ENCODE data around the gene YOD1. TPM values are rescaled to one million over a fixed set of nuclear protein-coding genes. Genes with fewer than 3 reads are reported as not detected.

The YOD1 gene
- polyA plus RNA-seq, 1 donor, result 4.2 TPM

- no peak for DNase-seq
These were observed 44.1 kb downstream of the YOD1 start for GRCh38 chr1:207006914-207007313.

DNA sequence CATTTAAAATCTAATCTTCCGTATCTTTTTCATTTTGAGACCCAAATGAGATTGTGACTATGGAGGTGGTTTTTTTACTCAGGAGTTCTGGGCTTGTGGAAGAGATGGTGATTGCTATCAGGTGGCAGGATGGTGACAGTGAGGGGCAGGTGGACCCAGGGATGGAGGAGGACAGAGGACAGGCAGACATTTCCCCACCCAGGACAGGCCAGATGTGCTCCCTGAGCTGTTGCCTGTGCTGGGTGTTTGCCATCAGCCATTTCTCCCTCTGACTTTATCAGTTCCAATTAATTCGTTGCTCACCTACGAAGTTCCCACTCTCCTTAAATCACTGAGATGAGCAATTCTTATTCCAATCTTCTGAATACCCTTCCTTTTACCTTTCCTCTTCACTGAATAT, 44.9 kb downstream of the YOD1 start:
- DNase-seq, result no peak

DNA sequence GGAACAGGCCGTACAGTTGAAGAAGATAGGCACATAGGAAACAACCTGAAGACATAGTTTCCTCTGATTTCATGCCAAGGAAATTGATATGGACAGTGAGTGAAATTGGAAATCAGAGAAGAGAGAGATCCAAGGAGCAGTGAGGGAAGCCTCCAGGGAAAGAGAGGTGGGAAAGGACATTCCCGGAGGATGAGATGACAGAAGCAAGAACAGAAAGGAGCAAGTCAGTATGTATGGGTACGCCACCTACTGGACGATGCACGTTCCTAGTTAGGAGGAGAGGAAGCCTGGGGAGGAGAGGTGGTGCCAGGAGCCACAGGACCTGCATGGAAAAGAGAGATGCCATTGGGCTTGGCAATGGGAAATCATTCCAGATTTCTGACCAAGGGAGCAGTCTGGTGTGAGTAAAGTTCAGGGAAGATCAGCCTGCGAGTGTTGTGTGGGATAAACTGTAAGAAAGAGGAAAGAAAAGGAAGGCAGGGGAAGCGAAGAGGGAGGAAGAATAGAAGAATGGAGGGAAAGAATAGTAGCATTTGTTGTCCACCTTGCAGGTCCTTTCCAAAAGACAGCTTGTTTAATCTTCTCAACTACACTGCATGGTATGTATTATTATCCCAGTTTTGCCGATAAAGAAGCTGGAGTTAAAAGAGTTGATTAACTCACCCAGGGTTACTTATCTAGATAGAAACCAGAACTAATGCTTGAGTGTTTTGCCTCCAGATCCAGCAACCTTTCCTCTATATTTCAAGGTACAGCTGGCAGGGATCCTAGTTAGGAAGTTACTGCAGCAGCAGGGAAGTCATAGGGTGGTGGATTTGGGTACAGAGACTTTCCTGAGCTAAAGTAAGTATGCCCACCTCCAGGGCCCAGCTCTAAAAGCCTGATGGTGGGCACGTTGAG, 45.8 kb downstream of the YOD1 start:
- DNase-seq, result no peak

- DNase-seq, result no peak
These were observed 47.8 kb downstream of the YOD1 start for GRCh38 chr1:207003210-207003609.

- no peak for DNase-seq
These were observed 48.3 kb downstream of the YOD1 start for GRCh38 chr1:207002724-207003146.

DNA sequence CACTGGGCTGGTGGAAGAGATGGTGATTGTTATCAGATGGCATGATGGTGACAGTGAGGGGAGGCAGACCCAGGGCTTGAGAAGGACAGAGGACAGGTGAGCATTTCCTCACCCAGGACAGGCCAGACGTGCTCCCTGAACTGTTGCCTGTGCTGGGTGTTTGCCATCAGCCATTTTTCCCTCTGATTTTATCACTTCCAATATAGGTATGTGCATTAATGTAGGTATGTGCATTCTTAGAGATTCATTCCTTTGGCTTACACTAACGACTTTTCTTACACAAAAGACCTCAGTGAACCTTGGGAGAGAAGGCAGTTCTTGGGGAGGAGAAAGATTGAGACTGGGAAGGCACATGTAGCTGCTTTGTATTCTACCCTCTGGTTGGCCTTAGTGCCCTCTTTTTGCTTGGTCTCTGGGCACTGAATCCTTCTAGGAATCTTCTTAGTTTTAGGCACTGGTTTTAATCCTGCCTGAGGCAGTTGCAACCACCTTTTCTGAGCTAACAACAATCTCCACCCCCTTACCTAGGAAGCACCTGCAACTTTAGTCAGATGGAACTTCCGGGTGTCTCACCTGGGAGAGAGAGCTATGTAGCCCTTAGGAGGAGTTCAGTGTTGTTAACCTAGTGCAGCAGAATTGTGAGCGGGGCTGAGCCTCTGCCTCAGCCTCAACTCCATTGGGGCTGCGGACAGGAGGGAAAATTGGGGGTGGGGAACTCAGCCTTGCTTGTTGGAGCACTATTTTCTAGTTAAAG, 49.3 kb downstream of the YOD1 start:
- DNase-seq, result no peak

- DNase-seq, result no peak
These were observed 50.2 kb downstream of the YOD1 start for GRCh38 chr1:207000651-207001291.

- no peak for DNase-seq
These were observed 52.2 kb downstream of the YOD1 start for GRCh38 chr1:206998816-206999215.

Other genes with a start within 250 kb of the YOD1 start
- gene IL20, start 185.6 kb downstream of the YOD1 start, polyA plus RNA-seq (ENCODE audit: insufficient read length), result not detected
- gene IL24, start 153.8 kb downstream of the YOD1 start, polyA plus RNA-seq (ENCODE audit: insufficient read length), result 0.12 TPM
- 1.5 TPM for gene FCMR, start 129.3 kb downstream of the YOD1 start, polyA plus RNA-seq (ENCODE audit: insufficient read length)
- 0.04 TPM for gene PIGR, start 104.7 kb downstream of the YOD1 start, polyA plus RNA-seq (ENCODE audit: insufficient read length)
- gene FCAMR, start 80.7 kb downstream of the YOD1 start, polyA plus RNA-seq (ENCODE audit: insufficient read length), result not detected
- 0.12 TPM for gene C1orf116, start 18.5 kb downstream of the YOD1 start, polyA plus RNA-seq (ENCODE audit: insufficient read length)
- gene PFKFB2, start 2.1 kb upstream of the YOD1 start, polyA plus RNA-seq (ENCODE audit: insufficient read length), result 4.6 TPM
- 0.10 TPM for gene C4BPB, start 37.7 kb upstream of the YOD1 start, polyA plus RNA-seq (ENCODE audit: insufficient read length)
- 0.17 TPM for gene C4BPA, start 53.0 kb upstream of the YOD1 start, polyA plus RNA-seq (ENCODE audit: insufficient read length)